Endothelial cell of umbilical vein (primary cell): Measurements from ENCODE around the gene RGS6. TPM values are rescaled to one million over a fixed set of nuclear protein-coding genes. Genes with fewer than 3 reads are reported as not detected.

Experiments used
- BruUV-seq: library from RNA; stranded (reverse); fragments of 400-500 nt; replicated peaks from 2 replicates; lab custom pipeline; 2021; lab: Mats Ljungman, UMichigan
- CTCF ChIA-PET: fragments of 300-600, 350-600 bp; sonication (Branson Sonifier 250); formaldehyde crosslinking; loops from one replicate; lab custom pipeline; 2021; ENCODE audit warnings: antibody characterized with exemption, inconsistent platforms; lab: Charles Lee
- POLR2A ChIA-PET: fragments of 300-600, 350-600 bp; sonication (Branson Sonifier 250); formaldehyde crosslinking; loops from one replicate; lab custom pipeline; 2021; ENCODE audit warnings: antibody characterized with exemption, inconsistent platforms; lab: Charles Lee
- DNase-seq: peaks from one replicate; pipeline ENCODE4 v3.0.0-alpha.2; 2011; ENCODE audit warnings: low read depth, low spot score
- FAIRE-seq: peaks from 2 replicates; lab custom pipeline; 2011; peaks lifted over from hg19 to GRCh38; lab: Jason Lieb, UNC
- H2AFZ ChIP-seq: 2 replicates; pipeline ENCODE4 v1.6.0; 2012; ENCODE audit warnings: low read depth, low read length, control low read depth, inconsistent platforms
- H3K27ac ChIP-seq: 2 replicates; pipeline ENCODE4 v1.5.1; 2011; ENCODE audit warnings: low read depth, mild to moderate bottlenecking, control low read depth, low read length, moderate library complexity; ENCODE audit not compliant: insufficient read depth
- H3K27me3 ChIP-seq, 2 experiments: 2 replicates each; pipeline versions ENCODE4 v1.6.0 to v1.6.1; 2011; ENCODE audit warnings: low read length in 2 of 2, mixed read lengths in 1 of 2; ENCODE audit not compliant: control insufficient read depth in 2 of 2, insufficient read depth in 2 of 2
- H3K36me3 ChIP-seq, 2 experiments: 2 replicates in 1 of 2; 3 replicates in 1 of 2; pipeline ENCODE4 v1.5.1; 2011; ENCODE audit warnings: low read length in 2 of 2, mild to moderate bottlenecking in 1 of 2, moderate library complexity in 1 of 2; ENCODE audit not compliant: control insufficient read depth in 2 of 2, insufficient read depth in 2 of 2; ENCODE audit errors: extremely low read depth in 1 of 2
- H3K4me1 ChIP-seq: 3 replicates; pipeline ENCODE4 v1.5.1; 2011; ENCODE audit warnings: mild to moderate bottlenecking, low read length; ENCODE audit not compliant: control insufficient read depth, insufficient read depth; ENCODE audit errors: extremely low read depth
- H3K4me2 ChIP-seq: 2 replicates; pipeline ENCODE4 v1.6.1; 2011; ENCODE audit warnings: low read length, control low read depth, mixed read lengths; ENCODE audit not compliant: insufficient read depth
- H3K4me3 ChIP-seq, 3 experiments: fragments of 200-600 bp in 1 of 3; sonication (generic), shearing (Covaris generic) in 1 of 3; replicated peaks in 1 of 3; 2 replicates each; pipeline ENCODE4 v1.5.1; 2011 to 2016; ENCODE audit warnings: control low read depth in 3 of 3, low read length in 3 of 3, mild to moderate bottlenecking in 2 of 3, inconsistent platforms in 1 of 3, low read depth in 1 of 3, moderate library complexity in 1 of 3; ENCODE audit not compliant: insufficient read depth in 1 of 3
- H3K79me2 ChIP-seq: 2 replicates; pipeline ENCODE4 v1.6.0; 2012; ENCODE audit warnings: low read length, inconsistent platforms; ENCODE audit not compliant: control insufficient read depth, insufficient read depth
- H3K9ac ChIP-seq: replicated peaks from 2 replicates; pipeline ENCODE3; 2011; ENCODE audit warnings: low read length, control low read depth; ENCODE audit not compliant: insufficient read depth; ENCODE audit errors: extremely low read depth
- H3K9me1 ChIP-seq: replicated peaks from 3 replicates; pipeline ENCODE4 v1.6.0; 2011; ENCODE audit warnings: mild to moderate bottlenecking, low read length; ENCODE audit not compliant: control insufficient read depth, insufficient read depth; ENCODE audit errors: extremely low read depth
- H3K9me3 ChIP-seq: replicated peaks from 2 replicates; pipeline ENCODE4 v1.5.1; 2012; ENCODE audit warnings: low read length, inconsistent platforms; ENCODE audit not compliant: control insufficient read depth, insufficient read depth
- H4K20me1 ChIP-seq: replicated peaks from 2 replicates; pipeline ENCODE3; 2011; ENCODE audit warnings: mild to moderate bottlenecking, low read length; ENCODE audit not compliant: control insufficient read depth, insufficient read depth; ENCODE audit errors: extremely low read depth
- CTCF ChIP-seq, 2 donors: IDR thresholded peaks; 1 replicate in 1 of 2; 2 replicates in 1 of 2; pipeline ENCODE4 v1.5.1; 2011; ENCODE audit warnings: low read length in 2 of 2, mild to moderate bottlenecking in 2 of 2, moderate library complexity in 2 of 2, control low read depth in 1 of 2, inconsistent platforms in 1 of 2, low read depth in 1 of 2; ENCODE audit not compliant: insufficient read depth in 1 of 2; ENCODE audit errors: extremely low read depth in 1 of 2
- EZH2 ChIP-seq: IDR thresholded peaks from 2 replicates; pipeline ENCODE4 v1.6.1; 2012; ENCODE audit warnings: borderline replicate concordance, low read depth, mild to moderate bottlenecking, moderate library complexity, low read length, inconsistent platforms; ENCODE audit not compliant: severe bottlenecking
- FOS ChIP-seq: IDR thresholded peaks from 2 replicates; pipeline ENCODE4 v1.6.1; 2011; ENCODE audit warnings: mild to moderate bottlenecking, low read length, moderate library complexity, borderline replicate concordance; ENCODE audit not compliant: insufficient read depth
- JUN ChIP-seq: IDR thresholded peaks from 2 replicates; pipeline ENCODE4 v1.6.1; 2011; ENCODE audit warnings: borderline replicate concordance, low read depth; ENCODE audit not compliant: insufficient read length, insufficient read depth
- POLR2A ChIP-seq: IDR thresholded peaks from 2 replicates; pipeline ENCODE4 v1.6.1; 2012; ENCODE audit warnings: low read depth, mild to moderate bottlenecking, control low read depth, low read length
- POLR2AphosphoS5 ChIP-seq: IDR thresholded peaks from 2 replicates; pipeline ENCODE4 v1.6.1; 2012; ENCODE audit warnings: low read depth, mild to moderate bottlenecking, control low read depth, low read length, moderate library complexity; ENCODE audit not compliant: insufficient read depth
- dilution Hi-C: fragments of 300-500 bp; cut with MboI; formaldehyde crosslinking; loops from one replicate; pipeline ENCODE4 v1.15.0; 2019; ENCODE audit warnings: low sequenced_read_pairs; ENCODE audit not compliant: extremely low pct_ligation_motif_present
- intact Hi-C: fragments of 100-400 bp; cut with micrococcal nuclease; formaldehyde crosslinking; loops from one replicate; pipeline ENCODE4 v1.10.0; 2022
- polyA plus RNA-seq, 4 experiments: library from polyadenylated mRNA; depleted of rRNA in 3 of 4; stranded (reverse) in 3 of 4; unstranded in 1 of 4; fragments of >200 nt; gene quantifications; 2 replicates each; pipeline versions ENCODE4 v1.2.1 to v1.2.3, GENCODE V29; 2011 to 2012; ENCODE audit warnings: missing spikeins in 1 of 4
- total RNA-seq: library from RNA; stranded (reverse); gene quantifications from 2 replicates; pipeline ENCODE4 v1.2.3, GENCODE V29; 2021
- TF ChIP-seq, protein P1 (sequence below): IDR thresholded peaks from 2 replicates; pipeline ENCODE4 v1.6.1; 2011; ENCODE audit not compliant: insufficient read depth, insufficient read length

Gene RGS6
- total and polyA plus RNA-seq, 2 donors (not counting 3 experiments of a cell fraction or from before 2014, with no cell fraction given), result not detected

GRCh38 chr14:72196237-72197015 is 264.2 kb downstream of the RGS6 start:
- Histone ChIP-seq H3K36me3 (no peaks in the 10 kb centered on the region), H3K9me1 (no peaks in the 10 kb centered on the region), H3K79me2 (no peaks in the 10 kb centered on the region), H3K27ac (no peak overlapping the region), H4K20me1 (no peaks in the 10 kb centered on the region), H3K4me2 (no peak overlapping the region), H3K27me3 (no peaks in the 10 kb centered on the region), H3K9ac (no peak overlapping the region), H3K9me3 (peaks cover 5% of the 10 kb centered on the region), H3K4me1 (no peaks in the 10 kb centered on the region), H2AFZ (no peak overlapping the region), H3K4me3 (no peak overlapping the region)
- POLR2A ChIA-PET, result no interaction called here
- dilution Hi-C loops (no loop called here), intact Hi-C loops (no loop called here)
- CTCF ChIA-PET, result no interaction called here
- DNase-seq (no peak), FAIRE-seq (no peak)
- BruUV-seq, result no TSS peak
- no peak for TF ChIP-seq CTCF (IDR thresholded peaks at IDR 0.05; ENCODE audit: extremely low read depth in 1 of 2, insufficient read depth in 1 of 2, low read depth in 1 of 2, low read length in 2 of 2)
- TF ChIP-seq POLR2AphosphoS5, result no peak
- no peak for TF ChIP-seq JUN
- TF ChIP-seq, protein P1, sequence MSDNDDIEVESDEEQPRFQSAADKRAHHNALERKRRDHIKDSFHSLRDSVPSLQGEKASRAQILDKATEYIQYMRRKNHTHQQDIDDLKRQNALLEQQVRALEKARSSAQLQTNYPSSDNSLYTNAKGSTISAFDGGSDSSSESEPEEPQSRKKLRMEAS, result no peak
- no peak for TF ChIP-seq POLR2A
- TF ChIP-seq EZH2, result no peak
- TF ChIP-seq FOS, result no peak
